D721Med (cell line): Measurements from ENCODE around the gene APOM.

ENCODE experiments used
- DNase-seq: peaks from one replicate; pipeline ENCODE4 v3.0.0; 2011; ENCODE audit warnings: low spot score; ENCODE audit not compliant: insufficient read length
- FAIRE-seq: peaks from 2 replicates; lab custom pipeline; 2011; peaks lifted over from hg19 to GRCh38; lab: Jason Lieb, UNC
- TF ChIP-seq, protein P1 (sequence below): IDR thresholded peaks from 2 replicates; pipeline ENCODE4 v1.5.1; 2012; ENCODE audit warnings: mild to moderate bottlenecking, control low read depth; ENCODE audit not compliant: insufficient read depth; ENCODE audit errors: missing control alignments

APOM gene

DNA sequence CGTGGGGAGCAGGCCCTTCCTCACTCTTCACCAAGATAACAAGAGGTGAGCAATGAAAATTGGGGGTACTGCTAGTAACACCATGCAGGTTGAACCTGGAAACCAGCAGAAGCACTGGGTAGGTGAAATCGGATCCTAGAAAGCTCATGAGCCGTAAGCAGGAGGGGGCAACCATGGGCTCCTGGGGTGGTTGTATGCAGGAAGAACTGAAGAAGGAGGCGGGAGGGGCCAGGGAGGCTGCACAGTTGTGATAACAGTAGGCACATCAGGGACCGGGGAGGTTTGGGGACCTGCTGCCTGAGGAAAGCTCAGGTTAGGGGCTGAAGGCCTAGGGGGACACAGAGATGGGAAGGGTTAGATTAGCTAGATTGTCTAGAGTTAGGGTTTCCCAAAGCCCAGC lies 30.8 kb downstream of the APOM start:
- no peak for FAIRE-seq
- no peak for DNase-seq
- TF ChIP-seq, protein P1, sequence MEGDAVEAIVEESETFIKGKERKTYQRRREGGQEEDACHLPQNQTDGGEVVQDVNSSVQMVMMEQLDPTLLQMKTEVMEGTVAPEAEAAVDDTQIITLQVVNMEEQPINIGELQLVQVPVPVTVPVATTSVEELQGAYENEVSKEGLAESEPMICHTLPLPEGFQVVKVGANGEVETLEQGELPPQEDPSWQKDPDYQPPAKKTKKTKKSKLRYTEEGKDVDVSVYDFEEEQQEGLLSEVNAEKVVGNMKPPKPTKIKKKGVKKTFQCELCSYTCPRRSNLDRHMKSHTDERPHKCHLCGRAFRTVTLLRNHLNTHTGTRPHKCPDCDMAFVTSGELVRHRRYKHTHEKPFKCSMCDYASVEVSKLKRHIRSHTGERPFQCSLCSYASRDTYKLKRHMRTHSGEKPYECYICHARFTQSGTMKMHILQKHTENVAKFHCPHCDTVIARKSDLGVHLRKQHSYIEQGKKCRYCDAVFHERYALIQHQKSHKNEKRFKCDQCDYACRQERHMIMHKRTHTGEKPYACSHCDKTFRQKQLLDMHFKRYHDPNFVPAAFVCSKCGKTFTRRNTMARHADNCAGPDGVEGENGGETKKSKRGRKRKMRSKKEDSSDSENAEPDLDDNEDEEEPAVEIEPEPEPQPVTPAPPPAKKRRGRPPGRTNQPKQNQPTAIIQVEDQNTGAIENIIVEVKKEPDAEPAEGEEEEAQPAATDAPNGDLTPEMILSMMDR, result no peak

DNA sequence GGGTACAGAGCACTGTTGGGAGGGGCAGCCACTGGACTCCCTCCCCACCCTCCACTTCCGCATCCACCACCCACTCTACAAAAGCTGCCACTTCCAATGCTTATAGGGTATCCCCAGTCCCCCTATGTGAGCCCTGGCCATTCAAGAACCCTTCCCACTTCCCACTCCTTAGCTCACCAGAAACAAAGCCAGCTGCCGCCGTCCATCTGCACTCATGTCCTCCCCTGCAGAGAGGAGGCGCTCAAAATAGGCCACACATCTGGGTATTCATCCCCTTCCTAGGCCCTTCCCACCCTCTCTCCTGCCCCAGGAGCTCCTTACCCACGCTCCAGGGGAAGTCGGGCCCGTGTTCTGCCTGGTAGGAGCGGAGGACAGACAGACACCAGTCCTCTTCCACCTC lies 31.6 kb downstream of the APOM start:
- TF ChIP-seq, protein P1, result no peak
- FAIRE-seq, result no peak
- DNase-seq, result no peak

DNA sequence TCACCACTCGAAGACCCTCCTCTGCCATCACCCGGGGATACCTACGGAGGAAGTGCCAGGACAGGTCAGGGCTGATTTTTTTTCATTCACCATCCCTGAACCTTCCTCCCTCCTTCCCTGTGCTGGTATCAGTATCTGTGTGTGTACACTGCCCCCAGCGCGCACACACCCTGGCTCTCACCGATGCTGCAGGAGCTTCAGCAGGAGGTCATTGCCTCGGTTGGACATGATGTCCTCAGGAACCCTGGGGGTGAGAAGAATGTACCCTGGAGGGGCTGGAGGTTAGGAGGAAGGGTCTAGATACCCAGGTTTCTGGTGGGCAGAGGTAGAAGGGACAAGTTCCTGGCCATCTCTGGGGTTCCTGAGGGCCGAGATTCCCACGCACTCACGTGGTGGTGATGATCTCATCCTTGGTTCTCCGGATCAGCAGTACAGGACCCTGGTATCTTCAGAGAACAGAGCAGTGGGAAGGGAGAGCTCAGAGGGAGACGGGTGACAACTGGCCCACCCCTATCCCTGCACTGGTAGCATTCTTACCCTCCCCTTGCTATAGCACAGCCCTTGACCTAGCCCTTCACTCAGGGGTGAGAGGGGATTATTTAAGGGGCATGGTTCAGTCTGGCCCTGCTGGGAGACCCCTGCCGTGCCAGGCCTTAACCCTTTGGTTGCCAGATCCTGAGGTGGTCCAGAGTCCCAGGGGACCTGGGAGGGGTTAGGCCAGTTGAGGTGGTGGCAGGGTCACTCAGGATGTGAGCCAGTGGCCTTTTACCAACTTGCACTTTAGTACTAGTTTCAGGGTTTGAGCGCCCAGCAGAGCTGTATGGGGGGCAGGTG lies 32.4 kb downstream of the APOM start:
- DNase-seq (no peak), FAIRE-seq (no peak)
- TF ChIP-seq, protein P1, result no peak

DNA sequence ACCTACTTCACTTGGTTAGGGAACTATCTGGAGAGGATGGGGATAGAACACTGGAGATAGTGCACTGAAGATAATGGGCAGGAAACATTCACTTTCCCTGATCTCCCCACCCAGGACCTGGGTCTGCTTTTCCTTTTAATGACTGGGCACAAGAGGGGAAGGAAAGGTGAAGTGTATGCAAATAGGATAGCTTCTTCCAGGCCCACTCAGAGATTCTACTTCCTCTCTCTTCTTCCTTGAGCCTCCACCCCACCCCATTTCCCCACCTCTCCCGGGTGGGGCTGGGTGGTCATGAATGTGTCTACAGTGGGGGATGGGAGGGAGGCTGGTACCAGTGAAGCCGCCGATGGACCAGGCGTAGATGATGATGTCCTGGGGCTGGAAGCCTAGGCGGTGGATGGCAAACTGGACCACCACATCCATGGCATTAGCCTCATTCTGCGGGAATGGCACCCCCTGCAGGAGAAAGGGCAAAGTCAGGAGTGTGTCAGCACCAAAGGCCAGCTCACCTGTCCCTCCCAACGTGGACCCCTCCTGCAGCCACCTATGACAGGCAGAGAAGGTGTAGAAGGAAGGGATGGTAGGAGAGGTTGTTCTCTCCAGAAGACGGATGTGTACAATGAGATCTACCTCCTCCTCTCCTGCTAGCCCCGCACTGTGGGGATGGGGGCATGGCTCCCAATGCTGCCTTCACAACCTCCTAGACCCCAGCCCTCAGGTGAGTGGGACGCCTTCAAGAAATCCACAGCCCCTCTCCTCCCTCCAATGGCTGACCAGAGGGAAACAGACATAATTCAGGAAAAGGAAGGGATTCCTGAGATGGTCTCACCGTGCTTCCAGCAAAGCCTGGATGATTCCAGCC lies 33.8 kb downstream of the APOM start:
- TF ChIP-seq, protein P1, result peak; percentile 15
- FAIRE-seq (no peak), DNase-seq (no peak)

DNA sequence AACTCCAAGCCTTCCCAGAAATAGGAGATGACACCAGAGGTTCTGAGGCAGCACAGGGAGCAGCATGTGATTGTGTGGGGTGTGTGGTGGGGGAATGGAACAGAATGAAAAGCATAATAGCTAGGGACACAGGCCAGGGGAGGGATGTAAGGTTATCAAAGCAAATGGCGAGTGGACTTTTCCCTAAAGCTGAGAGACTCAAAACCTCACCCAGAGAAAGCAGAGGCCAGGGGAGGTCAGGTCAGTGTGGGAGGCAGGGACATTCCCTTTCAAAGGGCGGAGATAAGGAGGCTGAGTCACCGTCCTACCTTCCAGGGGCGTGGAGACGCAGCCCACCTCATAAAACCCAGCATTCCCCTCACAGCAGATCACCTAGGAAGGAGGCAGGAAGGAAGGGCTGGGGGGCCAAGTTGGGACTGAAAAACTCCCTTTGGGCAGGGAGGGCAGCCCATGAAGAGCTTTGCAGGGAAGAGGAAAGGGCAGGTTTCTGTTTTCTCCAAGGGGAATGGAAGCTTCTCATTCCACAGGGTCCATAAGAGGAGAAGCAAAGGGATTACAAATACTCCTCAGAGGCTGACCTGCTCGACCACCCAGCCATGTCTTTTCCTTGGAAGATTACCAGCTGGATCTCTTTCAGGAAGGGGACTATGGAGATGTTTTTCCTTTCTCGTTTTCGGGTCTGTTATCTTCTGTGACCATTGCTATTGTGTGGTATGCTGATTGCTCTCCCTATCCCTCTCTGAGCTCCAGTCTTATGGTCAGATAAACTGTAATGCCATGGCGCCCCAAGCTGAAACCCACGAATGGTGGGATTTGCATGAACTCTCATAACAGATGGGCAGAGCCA lies 34.8 kb downstream of the APOM start:
- TF ChIP-seq, protein P1, result no peak
- FAIRE-seq, result no peak
- no peak for DNase-seq

DNA sequence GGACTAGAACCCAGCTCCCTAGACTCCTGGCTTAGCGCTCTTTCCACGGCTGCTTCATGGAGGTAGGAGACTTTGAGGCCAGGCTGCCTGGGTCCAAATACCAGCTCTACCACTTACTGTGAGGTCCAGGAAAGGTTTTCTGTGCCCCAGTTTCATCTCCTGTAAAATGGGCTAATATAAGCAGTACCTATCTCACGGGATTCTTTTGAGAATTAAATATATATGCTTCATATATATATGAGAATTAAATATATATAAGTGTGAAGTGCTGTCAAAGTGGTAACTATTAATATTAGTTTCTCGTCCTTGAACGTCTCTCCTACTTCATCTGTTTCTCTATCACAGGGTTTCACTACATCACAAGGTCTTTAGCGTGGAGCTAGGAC lies 35.4 kb downstream of the APOM start:
- TF ChIP-seq, protein P1, result no peak
- DNase-seq (no peak), FAIRE-seq (no peak)
